ENCODE results near the gene GGA3.

DNA sequence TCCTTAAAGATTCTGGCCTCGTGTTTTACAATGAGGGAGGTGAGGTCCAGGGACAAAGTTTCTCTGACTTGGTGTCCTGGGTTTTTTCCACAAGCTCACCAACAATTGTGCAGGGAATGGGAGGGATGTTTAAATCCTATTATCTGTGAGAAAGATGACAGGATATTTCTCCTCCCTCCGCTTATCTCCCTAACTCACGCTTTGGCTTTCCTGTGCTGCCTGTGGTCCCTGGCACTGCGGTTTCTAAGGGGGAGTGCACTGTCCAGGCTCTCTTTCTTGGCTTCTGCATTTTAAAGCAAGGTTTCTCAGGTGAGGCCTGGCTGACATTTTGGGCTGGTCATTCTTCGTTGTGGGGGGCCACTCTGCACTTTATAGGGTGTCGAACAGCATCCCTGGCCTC lies 16.4 kb downstream of the GGA3 start:
- TF ChIP-seq CTCF (IDR thresholded peaks at IDR 0.05) = no peak
- TF ChIP-seq POLR2AphosphoS5 (IDR thresholded peaks at IDR 0.05) = no peak
- TF ChIP-seq EP300 (IDR thresholded peaks at IDR 0.05) = no peak

Data from stomach (tissue), 4 donors.